Activated B cell treated with CpG ODN at 0.5 μM for 24 hours (primary cell): ENCODE measurements around the gene TTC34. TPM values are rescaled to one million over a fixed set of nuclear protein-coding genes. Genes with fewer than 3 reads are reported as not detected.

Source experiments
- ATAC-seq: fragments of 200-7000 bp; cut with Tn5 transposase; one replicate; pipeline ENCODE4 v1.10.0; 2021; ENCODE audit warnings: low read depth, mild to moderate bottlenecking, moderate library complexity
- CTCF ChIA-PET: fragments of 350-600 bp; sonication (Branson Sonifier 250); formaldehyde crosslinking; loops from one replicate; lab custom pipeline; 2021; ENCODE audit warnings: antibody characterized with exemption; lab: Charles Lee
- POLR2A ChIA-PET: fragments of 350-600 bp; sonication (Branson Sonifier 250); formaldehyde crosslinking; loops from one replicate; lab custom pipeline; 2021; ENCODE audit warnings: antibody characterized with exemption; lab: Charles Lee
- DNase-seq: peaks from one replicate; pipeline ENCODE4 v3.0.0; 2022
- H3K27ac Mint-ChIP-seq: one replicate; pipeline ENCODE4 v1.8.0; 2020; ENCODE audit warnings: mixed read lengths
- H3K27me3 Mint-ChIP-seq: one replicate; pipeline ENCODE4 v1.8.0; 2021; ENCODE audit warnings: mixed read lengths
- H3K36me3 Mint-ChIP-seq: one replicate; pipeline ENCODE4 v1.8.0; 2021; ENCODE audit warnings: low read depth, mixed read lengths
- H3K4me1 Mint-ChIP-seq: one replicate; pipeline ENCODE4 v1.8.0; 2021; ENCODE audit warnings: mixed read lengths
- H3K4me3 Mint-ChIP-seq: one replicate; pipeline ENCODE4 v1.8.0; 2020; ENCODE audit warnings: mild to moderate bottlenecking, mixed read lengths
- H3K9me3 Mint-ChIP-seq: one replicate; pipeline ENCODE4 v1.8.0; 2020; ENCODE audit warnings: mixed read lengths
- intact Hi-C: fragments of 100-400 bp; cut with micrococcal nuclease; formaldehyde crosslinking; loops from one replicate; pipeline ENCODE4 v1.15.1; 2024
- total RNA-seq: library from RNA; stranded (reverse); gene quantifications from 2 replicates; pipeline ENCODE4 v1.2.3, GENCODE V29; 2022
- TF ChIP-seq, protein P1 (sequence below): fragments of 200-600 bp; IDR thresholded peaks from one replicate; pipeline ENCODE4 v1.8.0; 2022; ENCODE audit warnings: antibody characterized with exemption, mild to moderate bottlenecking

Gene TTC34
- total RNA-seq, 1 donor from 2014 or later: 4.5 TPM

GRCh38 chr1:2597441-2598328 lies 203.8 kb downstream of the TTC34 start:
- H3K27ac Mint-ChIP-seq: no peak overlapping the region
- H3K36me3 Mint-ChIP-seq: no peaks in the 10 kb centered on the region
- ChIA-PET CTCF (no interaction called here), POLR2A (no interaction called here)
- H3K4me3 Mint-ChIP-seq: no peak overlapping the region
- peaks cover 18% of the 10 kb centered on the region for H3K27me3 Mint-ChIP-seq
- H3K4me1 Mint-ChIP-seq: no peaks in the 10 kb centered on the region
- DNase-seq: peak; percentile 13
- H3K9me3 Mint-ChIP-seq: peaks cover 3% of the 10 kb centered on the region
- TF ChIP-seq, protein P1, sequence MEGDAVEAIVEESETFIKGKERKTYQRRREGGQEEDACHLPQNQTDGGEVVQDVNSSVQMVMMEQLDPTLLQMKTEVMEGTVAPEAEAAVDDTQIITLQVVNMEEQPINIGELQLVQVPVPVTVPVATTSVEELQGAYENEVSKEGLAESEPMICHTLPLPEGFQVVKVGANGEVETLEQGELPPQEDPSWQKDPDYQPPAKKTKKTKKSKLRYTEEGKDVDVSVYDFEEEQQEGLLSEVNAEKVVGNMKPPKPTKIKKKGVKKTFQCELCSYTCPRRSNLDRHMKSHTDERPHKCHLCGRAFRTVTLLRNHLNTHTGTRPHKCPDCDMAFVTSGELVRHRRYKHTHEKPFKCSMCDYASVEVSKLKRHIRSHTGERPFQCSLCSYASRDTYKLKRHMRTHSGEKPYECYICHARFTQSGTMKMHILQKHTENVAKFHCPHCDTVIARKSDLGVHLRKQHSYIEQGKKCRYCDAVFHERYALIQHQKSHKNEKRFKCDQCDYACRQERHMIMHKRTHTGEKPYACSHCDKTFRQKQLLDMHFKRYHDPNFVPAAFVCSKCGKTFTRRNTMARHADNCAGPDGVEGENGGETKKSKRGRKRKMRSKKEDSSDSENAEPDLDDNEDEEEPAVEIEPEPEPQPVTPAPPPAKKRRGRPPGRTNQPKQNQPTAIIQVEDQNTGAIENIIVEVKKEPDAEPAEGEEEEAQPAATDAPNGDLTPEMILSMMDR: no peak
- intact Hi-C loops: no loop called here
- no peak for ATAC-seq

GRCh38 chr1:2596530-2597333 lies 204.8 kb downstream of the TTC34 start:
- ChIA-PET POLR2A (no interaction called here), CTCF (no interaction called here)
- Mint-ChIP-seq H3K4me3 (no peak overlapping the region), H3K4me1 (no peaks in the 10 kb centered on the region), H3K27me3 (peaks cover 9% of the 10 kb centered on the region), H3K27ac (no peak overlapping the region), H3K36me3 (no peaks in the 10 kb centered on the region), H3K9me3 (peaks cover 3% of the 10 kb centered on the region)
- TF ChIP-seq, protein P1: no peak
- intact Hi-C loops: no loop called here
- ATAC-seq: no peak
- peak; percentile 12 for DNase-seq

DNA sequence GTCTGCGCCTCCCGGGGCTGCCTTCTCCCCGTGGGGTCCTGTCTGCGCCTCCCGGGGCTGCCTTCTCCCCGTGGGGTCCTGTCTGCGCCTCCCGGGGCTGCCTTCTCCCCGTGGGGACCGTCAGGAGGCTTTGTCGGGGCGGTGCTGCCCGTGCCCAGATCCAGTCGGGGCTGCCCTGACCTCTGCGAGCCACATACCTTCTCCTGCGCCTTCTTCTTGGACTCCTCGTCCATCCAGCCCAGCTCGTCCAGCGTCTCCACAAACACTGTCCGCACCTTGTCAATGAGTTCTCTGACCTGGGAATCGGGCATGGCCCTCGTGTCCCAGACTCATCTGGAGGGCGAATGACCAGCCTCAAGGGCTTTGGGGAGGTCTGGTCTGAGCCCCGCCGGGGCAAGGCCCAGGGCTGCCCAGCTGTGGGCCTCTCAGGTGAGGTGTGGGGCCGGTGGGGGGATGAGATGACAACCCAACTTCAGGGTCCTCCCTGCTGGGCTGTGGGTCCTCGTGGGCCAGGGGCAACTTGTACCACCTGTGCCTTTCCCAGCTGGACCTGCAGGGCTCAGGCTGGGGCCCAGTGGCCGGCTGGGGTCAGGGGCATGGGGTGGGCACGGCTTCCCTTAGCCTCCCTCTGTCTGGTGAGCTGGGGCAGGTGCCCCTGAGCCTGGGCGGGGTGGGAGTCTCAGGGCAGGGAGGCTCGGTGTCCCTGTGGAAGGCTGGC lies 205.5 kb downstream of the TTC34 start:
- H3K9me3 Mint-ChIP-seq: peaks cover 3% of the 10 kb centered on the region
- H3K4me1 Mint-ChIP-seq: no peaks in the 10 kb centered on the region
- no peak for ATAC-seq
- intact Hi-C loops: no loop called here
- no peak overlapping the region for H3K27ac Mint-ChIP-seq
- no peak overlapping the region for H3K4me3 Mint-ChIP-seq
- peak; percentile 13 for DNase-seq
- POLR2A ChIA-PET: no interaction called here
- CTCF ChIA-PET: no interaction called here
- no peaks in the 10 kb centered on the region for H3K36me3 Mint-ChIP-seq
- peaks cover 9% of the 10 kb centered on the region for H3K27me3 Mint-ChIP-seq
- TF ChIP-seq, protein P1: no peak

GRCh38 chr1:2595261-2595811 lies 206.2 kb downstream of the TTC34 start:
- Mint-ChIP-seq H3K36me3 (no peaks in the 10 kb centered on the region), H3K27me3 (peaks cover 9% of the 10 kb centered on the region), H3K4me1 (no peaks in the 10 kb centered on the region), H3K27ac (no peak overlapping the region), H3K4me3 (no peak overlapping the region), H3K9me3 (peaks cover 3% of the 10 kb centered on the region)
- POLR2A ChIA-PET: no interaction called here
- TF ChIP-seq, protein P1: no peak
- no peak for ATAC-seq
- CTCF ChIA-PET: no interaction called here
- DNase-seq: peak; percentile 12
- intact Hi-C loops: no loop called here
